ENCODE data around the gene STK38.

The STK38 gene

GRCh38 chr6:36467625-36468024 is 79.7 kb downstream of the STK38 start:
- no peak for TF ChIP-seq CTCF (IDR thresholded peaks at IDR 0.05)

GRCh38 chr6:36464233-36464632 is 83.0 kb downstream of the STK38 start:
- no peak for TF ChIP-seq CTCF (IDR thresholded peaks at IDR 0.05)

GRCh38 chr6:36463676-36464075 is 83.6 kb downstream of the STK38 start:
- no peak for TF ChIP-seq CTCF (IDR thresholded peaks at IDR 0.05)

- no peak for TF ChIP-seq CTCF (IDR thresholded peaks at IDR 0.05)
These were observed 85.6 kb downstream of the STK38 start for GRCh38 chr6:36461646-36462045.

GRCh38 chr6:36460916-36461315 is 86.4 kb downstream of the STK38 start:
- no peak for TF ChIP-seq CTCF (IDR thresholded peaks at IDR 0.05)

- no peak for TF ChIP-seq CTCF (IDR thresholded peaks at IDR 0.05)
These were observed 87.8 kb downstream of the STK38 start for GRCh38 chr6:36459501-36459900.

- no peak for TF ChIP-seq CTCF (IDR thresholded peaks at IDR 0.05)
These were observed 91.7 kb downstream of the STK38 start for GRCh38 chr6:36455486-36456027.

- no peak for TF ChIP-seq CTCF (IDR thresholded peaks at IDR 0.05)
These were observed 101.7 kb downstream of the STK38 start for GRCh38 chr6:36445621-36446020.

Measured in LNCAP (cell line).